HG02970 (cell line): ENCODE data around the gene ZNF787.
"Not testable (repeated sequence)": the region's sequence is repeated elsewhere in the genome, so short reads cannot be mapped to it uniquely, and the experiment has no call there.

Experiments
- ATAC-seq: cut with Tn5 transposase; IDR thresholded peaks from one replicate; pipeline ENCODE4 v1.9.1; 2021; ENCODE audit warnings: mild to moderate bottlenecking, moderate library complexity, moderate number of reproducible peaks; ENCODE audit not compliant: unreplicated experiment, low FRiP score

Gene ZNF787

DNA sequence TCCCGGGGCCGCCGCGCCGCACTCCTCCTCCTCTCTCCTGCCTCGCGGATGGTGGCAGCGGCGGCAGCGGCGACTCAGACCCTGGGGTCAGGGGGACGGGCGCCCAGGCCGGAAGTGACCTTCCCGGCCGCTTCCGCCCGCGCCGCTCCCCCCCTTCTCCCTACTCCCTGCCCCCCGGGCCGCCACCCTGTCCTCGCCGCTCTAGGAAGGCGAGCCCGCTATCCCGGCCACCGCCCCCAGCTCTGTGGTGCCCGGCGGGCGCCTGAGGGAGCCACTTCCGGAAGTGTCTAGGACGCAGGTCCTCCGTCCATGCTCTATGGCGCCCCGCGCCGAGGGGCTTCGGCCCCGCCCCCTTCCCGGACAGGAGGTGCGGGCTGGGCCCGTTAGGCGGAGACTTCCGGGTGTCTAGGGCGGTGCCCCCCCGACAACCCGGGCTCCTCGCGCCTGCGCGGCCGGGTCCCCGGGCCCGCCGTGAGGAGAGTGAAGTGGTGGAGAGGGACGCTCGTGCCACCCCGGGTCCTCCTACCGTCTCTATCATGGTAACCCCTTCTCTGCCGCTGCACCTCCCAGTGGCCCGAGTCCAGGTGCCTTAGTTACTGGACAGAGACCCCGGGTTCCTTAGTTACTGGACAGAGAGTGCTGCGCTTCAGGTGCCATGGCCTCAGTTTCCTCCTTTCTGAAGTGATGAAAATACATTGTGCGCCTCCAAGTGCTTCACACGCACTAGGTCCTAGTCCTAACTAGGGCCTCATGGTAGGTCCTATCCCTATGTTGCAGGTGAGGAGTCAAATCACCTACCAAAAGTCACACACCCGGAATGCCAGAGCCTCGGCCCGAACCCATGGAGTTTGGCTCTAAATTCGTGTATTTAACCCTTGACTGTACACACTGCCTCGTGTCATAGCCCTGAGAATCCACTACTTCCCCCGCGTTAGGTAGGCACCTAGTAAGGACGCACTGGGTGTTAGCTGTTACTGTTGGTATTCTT lies at the start of gene ZNF787:
Gene ZNF787 (minus strand): TSS at position 116 of the 988 bp plus-strand sequence. CDS start 18,078 bp downstream, outside the sequence.
- peak; percentile 82 for ATAC-seq

DNA sequence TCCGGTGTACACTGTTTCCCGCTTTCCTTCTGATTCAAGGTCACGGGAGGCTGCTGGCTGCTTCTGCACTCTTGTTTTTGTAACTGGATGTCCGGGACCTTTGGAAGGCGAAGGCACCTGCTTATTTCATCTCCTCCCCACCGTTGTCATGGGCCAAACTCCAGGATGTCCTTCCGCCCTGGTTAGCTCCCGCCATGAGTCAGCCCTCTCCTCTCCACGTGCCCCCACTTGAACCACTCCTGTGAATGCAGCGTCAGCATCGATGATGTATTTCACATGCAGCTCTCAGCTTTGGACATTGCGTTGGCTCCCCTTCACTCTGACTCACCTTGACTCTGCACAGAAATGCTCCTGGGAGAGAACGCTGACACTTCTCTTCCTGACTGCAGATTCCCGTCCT lies 49.2 kb upstream of the ZNF787 start:
- no peak for ATAC-seq

DNA sequence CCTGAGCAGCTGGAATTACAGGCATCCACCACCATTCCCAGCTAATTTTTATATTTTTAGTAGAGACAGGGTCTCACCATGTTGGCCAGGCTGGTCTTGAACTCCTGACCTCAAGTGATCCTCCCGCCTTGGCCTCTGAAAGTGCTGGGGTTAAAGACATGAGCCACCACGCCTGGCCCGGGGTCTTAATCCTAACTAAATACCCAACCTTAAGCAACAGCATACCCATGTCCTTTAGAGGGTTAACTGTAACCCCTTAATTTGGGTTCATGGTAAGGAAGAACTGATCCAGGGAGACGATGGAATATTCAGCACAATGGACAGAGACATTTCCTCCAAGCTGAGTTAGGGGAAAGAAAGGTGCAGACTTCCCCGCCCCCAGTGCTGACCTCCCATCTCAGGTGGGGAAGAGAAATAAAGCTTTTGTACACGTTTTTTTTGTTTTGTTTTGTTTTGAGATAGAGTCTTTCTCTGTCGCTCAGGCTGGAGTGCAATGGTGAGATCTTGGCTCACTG lies 46.0 kb upstream of the ZNF787 start:
- ATAC-seq = no peak

DNA sequence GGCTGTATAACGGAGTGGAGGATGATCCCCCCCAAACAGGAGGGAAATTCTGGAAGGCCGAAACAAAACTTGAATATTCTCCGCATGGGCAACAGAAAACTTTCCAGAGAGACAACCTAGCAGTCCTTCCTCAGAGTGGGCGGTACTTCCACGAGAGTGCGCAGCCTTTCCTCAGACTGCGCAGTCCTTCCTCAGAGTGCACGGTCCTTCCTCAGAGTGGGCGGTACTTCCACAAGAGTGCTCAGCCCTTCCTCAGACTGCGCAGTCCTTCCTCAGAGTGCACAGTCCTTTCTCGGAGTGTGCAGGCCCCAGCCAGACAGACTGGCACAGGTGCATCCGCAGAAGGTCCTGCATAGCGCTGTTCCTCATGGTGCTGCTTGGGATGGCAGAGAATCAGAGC lies 42.0 kb upstream of the ZNF787 start:
- ATAC-seq = no peak

DNA sequence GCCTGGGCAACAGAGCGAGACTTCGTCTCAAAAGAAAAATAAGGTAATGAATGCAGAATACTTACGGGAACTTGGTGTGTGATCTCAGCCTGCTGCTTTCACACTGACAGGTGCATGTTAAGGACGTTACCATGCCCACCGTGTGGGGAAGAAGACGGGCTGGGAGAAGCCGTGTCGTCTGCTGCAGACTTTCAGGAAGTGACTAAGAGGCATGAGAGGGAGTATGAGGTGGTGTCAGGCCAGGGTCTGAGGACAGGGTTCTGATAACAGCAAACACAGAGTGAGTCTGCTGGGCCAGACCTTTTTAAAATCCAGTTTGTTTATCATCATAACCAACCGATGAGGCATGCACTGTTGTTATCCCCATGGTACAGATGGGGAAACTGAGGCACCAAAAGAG lies 41.2 kb upstream of the ZNF787 start:
- ATAC-seq = no peak

DNA sequence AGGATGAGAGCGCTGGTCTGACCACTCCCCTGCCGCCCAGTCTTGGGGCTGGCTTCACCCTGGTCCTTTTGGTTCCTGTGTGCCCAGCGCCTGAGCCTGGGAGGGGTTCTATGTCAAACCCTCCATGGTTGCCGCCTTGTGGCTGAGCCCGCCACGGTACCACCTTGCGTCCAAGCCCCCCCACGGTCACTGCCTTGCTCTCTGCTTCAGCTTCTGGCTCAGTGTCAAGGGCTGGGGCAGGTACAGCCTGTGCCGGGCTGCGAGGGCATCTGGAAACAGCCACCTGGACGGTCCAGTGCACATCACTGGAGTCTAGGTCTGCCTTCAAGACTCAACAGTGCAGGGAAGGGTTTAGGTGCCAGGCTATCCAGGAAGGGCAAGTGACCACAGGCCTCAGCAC lies 40.4 kb upstream of the ZNF787 start:
- no peak for ATAC-seq

DNA sequence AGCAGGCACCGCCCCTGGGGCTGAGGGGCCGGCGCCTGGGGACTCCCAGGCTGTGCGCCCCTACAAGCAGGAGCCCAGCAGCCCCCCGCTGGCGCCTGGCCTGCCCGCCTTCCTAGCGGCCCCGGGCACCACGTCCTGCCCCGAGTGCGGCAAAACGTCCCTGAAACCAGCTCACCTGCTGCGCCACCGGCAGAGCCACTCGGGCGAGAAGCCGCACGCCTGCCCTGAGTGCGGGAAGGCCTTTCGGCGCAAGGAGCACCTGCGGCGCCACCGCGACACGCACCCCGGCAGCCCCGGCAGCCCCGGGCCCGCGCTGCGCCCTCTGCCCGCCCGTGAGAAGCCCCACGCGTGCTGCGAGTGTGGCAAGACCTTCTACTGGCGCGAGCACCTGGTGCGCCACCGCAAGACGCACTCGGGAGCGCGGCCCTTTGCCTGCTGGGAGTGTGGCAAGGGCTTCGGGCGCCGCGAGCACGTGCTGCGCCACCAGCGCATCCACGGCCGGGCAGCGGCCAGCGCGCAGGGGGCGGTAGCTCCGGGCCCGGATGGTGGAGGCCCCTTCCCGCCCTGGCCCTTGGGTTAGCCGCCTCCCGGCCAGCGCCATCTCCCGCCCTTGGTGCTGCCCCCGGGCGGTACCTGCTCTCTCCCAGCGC lies 38.7 kb upstream of the ZNF787 start:
- ATAC-seq = no peak

DNA sequence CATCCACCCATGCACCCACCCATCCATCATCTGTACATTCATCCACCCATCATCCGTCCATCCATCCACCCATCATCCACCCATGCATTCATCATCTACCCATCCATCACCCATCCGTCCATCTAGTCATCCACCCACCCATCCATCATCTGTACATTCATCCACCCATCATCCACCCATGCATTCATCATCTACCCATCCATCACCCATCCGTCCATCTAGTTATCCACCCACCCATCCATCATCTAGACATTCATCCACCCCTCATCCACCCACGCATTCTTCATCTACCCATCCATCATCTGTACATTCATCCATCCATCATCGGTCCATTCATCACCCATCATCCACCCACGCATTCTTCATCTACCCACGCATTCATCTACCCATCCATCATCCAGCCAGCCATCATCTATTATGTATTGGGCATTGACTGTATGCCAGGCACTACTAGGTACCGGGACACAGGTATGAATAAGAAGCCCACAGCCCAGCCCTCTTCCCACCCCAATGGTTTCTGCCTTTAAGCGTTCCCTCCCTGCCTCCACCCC lies 38.0 kb upstream of the ZNF787 start:
- no peak for ATAC-seq

DNA sequence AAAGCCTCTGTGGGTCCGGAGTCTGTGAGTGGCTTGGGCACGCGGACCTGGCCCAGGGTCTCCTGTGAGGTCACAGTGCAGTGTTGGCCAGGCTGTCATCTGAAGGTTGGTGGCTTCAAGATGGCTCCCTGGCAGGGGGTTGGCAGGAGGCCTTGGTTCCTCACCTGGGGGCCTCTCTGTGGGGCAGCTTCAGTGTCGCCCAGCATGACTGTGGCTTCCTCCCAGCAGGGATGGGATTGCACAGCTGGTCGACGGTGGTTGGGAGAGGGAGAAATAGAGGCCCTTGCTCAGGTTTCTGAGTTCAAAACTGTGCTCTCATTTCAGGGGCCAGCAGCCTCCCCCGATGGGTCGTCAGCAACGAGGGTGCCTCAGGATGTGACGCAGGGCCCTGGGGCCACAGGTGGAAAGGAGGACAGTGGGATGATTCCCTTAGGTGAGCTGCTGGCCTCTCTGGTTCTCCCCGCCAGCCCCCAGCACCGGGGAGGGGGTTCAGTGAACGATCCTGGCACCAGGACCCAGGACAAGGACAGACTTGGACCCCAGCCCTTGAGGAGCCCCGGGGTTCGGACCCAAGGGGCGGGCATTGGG lies 37.2 kb upstream of the ZNF787 start:
- ATAC-seq = no peak

DNA sequence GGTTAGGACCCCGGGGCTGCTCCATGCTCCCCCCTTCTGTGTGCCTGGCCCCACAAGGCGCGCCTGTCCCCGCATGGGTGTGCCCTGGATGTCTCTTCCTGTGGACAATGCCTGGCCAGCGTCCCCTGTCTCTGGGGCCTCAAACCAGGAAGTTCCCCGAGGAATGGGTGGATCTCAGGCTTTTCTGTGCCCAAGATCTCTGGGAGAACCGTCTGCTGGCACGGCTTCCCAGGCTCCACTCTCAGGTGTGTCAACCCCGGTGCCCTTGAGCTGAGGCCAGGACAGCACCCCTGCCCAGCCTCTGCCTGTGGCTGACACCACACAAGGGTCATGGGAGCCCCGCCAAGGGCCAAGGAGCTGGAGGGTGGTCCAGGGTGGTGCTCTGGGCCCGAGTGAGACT lies 35.7 kb upstream of the ZNF787 start:
- no peak for ATAC-seq

DNA sequence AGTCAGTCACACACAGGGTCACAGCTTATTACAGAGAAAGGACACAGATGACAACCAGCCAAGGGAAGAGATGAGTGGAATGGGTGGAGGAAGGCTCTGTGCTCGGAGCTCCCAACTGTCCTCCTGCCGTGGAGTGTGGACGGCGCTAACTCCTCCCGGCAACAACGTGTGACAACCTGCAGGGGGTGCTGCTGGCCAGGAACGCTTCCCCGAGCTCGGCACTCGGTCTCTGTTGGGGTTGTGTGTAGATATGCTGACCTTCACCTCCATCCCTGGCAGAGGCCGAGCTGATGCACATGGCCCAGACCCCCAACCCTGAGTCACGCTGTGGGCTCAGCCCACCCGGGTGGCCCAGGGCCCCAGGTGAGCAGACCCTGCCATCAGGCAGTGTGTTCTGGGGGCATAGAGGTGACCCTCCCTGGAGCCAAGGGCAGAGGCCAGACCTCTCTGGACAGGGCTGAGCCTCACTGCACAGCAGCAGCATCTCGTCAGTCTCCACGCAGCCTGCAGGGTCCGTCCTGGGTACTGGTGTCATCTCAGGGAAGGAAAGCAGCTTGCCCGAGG lies 34.1 kb upstream of the ZNF787 start:
- no peak for ATAC-seq

DNA sequence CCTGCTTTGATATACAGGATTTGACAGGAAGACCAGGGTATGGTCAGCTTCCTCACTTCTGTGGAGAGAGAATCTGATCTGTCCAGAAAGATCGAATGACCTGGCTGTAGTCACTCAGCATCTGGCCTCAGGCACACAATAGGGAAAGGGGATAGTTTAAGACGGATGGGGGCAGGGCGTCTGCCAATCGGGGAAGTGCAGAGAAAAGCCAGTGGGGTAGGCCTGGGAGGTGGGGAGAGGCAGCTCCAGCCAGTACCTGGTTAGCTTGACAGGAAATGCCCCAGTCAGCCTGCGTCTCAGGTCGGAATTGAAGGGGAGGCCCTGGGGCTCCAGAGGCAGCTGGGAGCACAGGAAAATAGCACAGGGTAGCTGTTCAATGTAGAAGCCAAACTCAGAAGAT lies 32.4 kb upstream of the ZNF787 start:
- no peak for ATAC-seq

DNA sequence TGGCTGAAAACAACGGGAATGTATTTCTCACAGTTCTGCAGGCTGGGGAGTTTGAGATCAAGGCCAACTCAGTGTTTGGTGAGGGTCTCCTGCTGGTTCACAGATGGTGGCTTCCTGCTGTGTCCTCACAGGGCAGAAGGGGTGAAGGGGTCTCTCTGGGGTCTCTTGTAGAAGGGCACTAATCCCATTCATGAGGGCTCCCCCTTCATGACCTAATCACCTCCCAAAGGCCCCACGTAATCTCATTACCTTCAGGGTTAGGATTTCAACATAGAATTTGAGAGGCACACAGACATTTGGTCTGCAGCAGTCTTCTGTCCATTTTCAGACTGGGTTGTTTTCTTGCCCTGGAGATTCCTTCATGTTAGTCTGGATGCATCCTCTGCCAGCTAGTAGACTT lies 31.5 kb upstream of the ZNF787 start:
- no peak for ATAC-seq

DNA sequence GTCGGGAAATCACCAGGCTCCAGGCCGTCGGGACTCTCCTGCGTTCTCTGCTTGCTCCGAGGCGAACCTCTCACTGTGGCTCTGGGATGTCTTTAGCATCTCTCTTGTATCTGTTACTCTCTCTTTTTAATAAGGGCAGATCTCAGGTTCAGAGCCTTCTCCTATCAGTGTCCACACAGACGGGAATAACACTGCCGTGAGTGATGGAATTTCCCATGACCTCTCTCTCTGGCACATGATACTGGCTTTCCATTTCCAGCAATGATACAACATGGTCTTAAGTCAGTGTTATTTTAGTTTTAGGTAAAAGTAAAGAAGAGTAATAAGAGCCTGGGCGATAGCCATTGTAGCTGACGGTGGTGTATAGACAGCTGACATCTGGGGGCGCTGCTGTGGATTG lies 29.3 kb upstream of the ZNF787 start:
- no peak for ATAC-seq

DNA sequence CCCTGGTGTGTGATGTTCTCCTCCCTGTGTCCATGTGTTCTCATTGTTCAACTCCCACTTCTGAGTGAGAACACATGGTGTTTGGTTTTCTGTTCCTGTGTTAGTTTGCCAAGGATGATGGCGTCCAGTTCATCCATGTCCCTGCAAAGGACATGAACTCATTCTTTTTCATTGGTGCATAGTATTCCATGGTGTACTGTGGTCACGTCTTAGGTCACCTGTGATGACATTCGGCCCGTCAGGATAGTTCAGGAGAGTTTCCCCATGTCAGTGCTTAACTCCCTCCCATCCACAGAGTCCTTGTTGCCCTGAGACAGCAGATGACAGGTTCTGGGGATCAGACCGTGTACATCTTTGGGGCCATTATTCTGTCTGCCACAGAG lies 28.6 kb upstream of the ZNF787 start:
- ATAC-seq = no peak

DNA sequence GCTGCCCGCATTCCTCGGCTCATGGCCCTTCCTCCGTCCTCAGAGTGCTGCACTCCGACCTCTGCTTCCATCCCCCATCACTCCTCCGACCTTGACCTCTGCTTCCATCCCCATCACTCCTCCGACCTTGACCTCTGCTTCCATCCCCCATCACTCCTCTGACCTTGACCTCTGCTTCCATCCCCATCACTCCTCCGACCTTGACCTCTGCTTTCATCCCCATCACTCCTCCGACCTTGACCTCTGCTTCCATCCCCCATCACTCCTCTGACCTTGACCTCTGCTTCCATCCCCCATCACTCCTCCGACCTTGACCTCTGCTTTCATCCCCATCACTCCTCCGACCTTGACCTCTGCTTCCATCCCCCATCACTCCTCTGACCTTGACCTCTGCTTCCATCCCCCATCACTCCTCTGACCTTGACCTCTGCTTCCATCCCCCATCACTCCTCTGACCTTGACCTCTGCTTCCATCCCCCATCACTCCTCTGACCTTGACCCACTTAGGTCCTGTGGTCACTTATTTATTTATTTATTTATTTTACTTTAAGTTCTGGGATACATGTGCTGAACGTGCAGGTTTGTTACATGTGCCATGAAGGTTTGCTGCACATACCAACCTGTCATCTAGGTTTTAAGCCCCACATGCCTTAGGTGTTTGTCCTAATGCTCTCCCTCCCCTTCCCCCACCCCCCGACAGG lies 28.0 kb upstream of the ZNF787 start:
- ATAC-seq = not testable (repeated sequence)

DNA sequence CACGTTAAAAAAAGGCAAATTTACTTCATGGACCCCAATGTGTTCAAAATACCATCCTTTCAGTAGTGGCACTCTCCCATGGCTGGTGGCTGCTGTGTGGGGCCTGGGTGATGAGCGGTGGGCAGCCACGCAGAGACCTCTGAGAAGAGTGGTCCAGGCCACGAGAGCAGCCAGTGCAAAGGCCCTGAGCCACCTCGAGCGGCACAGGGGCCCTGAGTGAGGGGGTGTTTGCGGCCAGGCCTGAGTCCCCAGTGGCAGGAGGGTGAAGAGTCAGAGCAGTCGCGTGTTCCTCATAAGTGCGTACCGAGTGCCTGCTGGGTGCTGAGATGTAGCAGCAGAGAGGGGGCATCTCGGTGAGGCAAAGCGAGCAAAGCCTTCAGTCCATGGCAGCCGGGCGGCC lies 27.0 kb upstream of the ZNF787 start:
- ATAC-seq = no peak

DNA sequence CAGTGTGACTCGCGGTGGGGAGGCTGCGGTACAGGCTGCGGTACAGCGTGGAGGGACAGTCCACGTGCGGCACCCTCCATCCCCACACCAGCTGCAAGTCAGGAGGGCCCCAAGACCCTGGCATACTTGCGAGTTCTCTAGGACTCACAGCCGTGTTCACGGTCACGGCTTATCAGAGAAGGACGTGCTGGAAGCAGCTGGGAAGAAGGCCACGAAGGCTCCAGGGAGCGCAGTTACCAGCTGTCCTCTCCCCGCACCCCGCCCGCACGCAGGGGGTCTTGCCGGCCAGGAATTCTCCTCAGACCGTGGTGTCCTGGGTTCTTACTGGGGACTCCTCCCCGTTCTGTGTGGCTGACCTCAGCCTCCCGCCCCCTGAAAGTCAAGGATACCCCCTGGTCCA lies 26.2 kb upstream of the ZNF787 start:
- ATAC-seq = no peak

DNA sequence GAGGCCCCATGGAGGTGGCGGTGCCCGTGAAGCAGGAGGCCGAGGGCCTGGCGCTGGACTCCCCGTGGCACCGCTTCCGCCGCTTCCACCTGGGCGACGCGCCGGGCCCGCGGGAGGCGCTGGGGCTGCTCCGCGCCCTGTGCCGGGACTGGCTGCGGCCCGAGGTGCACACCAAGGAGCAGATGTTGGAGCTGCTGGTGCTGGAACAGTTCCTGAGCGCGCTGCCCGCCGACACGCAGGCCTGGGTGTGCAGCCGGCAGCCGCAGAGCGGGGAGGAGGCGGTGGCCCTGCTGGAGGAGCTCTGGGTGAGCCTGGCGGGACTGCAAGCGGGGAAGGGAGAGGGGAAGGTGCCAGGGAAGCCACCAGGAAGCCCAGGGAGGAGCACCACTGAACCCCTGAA lies 25.8 kb upstream of the ZNF787 start:
- ATAC-seq = no peak

DNA sequence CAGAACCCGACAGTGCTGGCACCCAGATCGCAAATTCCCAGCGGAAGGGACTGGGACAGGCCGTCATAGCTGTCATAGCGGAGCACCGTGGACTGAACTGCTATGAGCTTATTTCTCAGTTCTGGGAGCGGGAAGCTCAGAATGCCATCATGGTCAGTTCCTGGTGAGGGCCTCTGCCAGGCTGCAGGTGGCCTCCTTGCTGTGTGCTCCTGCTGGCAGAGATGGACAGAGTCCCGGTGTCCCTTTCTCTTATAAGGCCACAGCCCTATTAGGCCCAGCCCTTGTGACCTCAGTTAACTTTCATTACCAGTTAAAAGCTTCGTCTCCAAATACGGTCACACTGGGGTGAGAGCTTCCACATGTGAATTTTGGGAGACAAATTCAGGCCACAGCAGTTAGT lies 24.6 kb upstream of the ZNF787 start:
- ATAC-seq = no peak
